Rectal smooth muscle tissue (tissue), 1 donor: ENCODE results near the gene USP6NL.

Experiments used
- H3K27ac ChIP-seq: one replicate; pipeline ENCODE4 v1.7.0; 2013; ENCODE audit warnings: low read depth, low read length, inconsistent platforms
- H3K27me3 ChIP-seq: one replicate; pipeline ENCODE4 v1.7.0; 2013; ENCODE audit warnings: low read length; ENCODE audit not compliant: control insufficient read depth, insufficient read depth
- H3K36me3 ChIP-seq: one replicate; pipeline ENCODE4 v1.7.0; 2013; ENCODE audit warnings: low read length; ENCODE audit not compliant: control insufficient read depth, insufficient read depth
- H3K4me1 ChIP-seq: one replicate; pipeline ENCODE4 v1.7.0; 2013; ENCODE audit warnings: low read length; ENCODE audit not compliant: control insufficient read depth, insufficient read depth
- H3K4me3 ChIP-seq: one replicate; pipeline ENCODE4 v1.7.0; 2013; ENCODE audit warnings: low read length
- H3K9ac ChIP-seq: one replicate; pipeline ENCODE4 v1.7.0; 2013; ENCODE audit warnings: low read length

Gene USP6NL

DNA sequence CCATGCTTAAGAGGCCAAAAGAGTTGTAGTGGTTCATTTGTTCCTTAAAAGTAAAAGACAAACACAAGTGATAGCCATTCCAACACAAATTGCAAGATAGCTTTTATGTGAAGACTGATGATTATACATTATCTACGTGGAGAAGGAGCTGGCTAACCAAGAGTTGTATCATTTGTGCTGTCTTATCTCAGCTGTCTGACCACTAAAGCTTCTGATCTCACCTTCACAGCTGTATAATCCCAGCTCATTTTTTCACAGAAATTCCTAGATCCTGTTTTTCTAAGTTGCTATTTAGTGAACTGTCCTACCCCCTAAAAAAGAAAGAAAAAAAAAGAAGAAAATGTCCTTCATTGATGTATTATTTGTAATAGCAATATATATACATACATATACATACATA lies 9.8 kb downstream of the USP6NL start:
- H3K27ac ChIP-seq: no peak overlapping the region

GRCh38 chr10:11600280-11600679 lies 11.2 kb downstream of the USP6NL start:
- Histone ChIP-seq H3K4me3 (no peak overlapping the region), H3K4me1 (no peaks in the 10 kb centered on the region), H3K36me3 (no peaks in the 10 kb centered on the region), H3K9ac (no peak overlapping the region), H3K27ac (no peak overlapping the region), H3K27me3 (no peaks in the 10 kb centered on the region)

More for the DNA sequence above, 9.8 kb downstream of the USP6NL start:
- no peaks in the 10 kb centered on the region for H3K4me1 ChIP-seq
- H3K27me3 ChIP-seq: no peaks in the 10 kb centered on the region
- H3K9ac ChIP-seq: no peak overlapping the region
- H3K4me3 ChIP-seq: no peak overlapping the region
- no peaks in the 10 kb centered on the region for H3K36me3 ChIP-seq

DNA sequence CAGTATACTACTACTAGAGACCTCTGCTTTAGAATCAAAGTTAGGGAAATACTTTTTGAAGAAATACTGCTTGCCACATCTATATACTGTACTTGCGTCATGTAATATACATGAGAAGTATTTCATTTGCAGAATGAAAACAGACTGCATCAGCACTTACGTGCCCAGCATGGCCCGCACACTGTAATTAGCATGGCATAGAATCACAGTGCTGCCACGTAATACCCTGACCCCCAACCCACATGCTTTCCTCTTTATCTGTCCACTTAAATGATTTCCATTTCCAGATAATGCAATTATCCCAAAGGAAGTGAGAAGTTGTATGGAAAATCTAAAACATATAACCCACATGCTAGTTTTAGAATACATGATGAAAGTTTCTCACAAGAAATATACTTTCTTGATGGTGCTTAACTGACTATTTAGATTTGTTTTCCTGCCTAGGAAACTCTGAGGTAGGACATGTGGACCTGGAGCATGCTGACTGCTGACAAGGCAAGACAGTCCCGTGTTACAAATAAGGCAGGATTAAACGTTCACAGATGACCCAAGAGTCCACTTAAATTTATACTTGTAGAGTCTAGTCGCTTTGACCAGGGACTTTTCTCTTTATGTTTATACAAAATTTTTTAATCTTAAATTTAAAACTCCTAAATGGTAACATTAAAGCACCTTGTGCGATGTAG lies 12.6 kb downstream of the USP6NL start:
- no peaks in the 10 kb centered on the region for H3K27me3 ChIP-seq
- no peaks in the 10 kb centered on the region for H3K4me1 ChIP-seq
- H3K36me3 ChIP-seq: no peaks in the 10 kb centered on the region
- H3K27ac ChIP-seq: no peak overlapping the region
- no peak overlapping the region for H3K4me3 ChIP-seq
- H3K9ac ChIP-seq: no peak overlapping the region

DNA sequence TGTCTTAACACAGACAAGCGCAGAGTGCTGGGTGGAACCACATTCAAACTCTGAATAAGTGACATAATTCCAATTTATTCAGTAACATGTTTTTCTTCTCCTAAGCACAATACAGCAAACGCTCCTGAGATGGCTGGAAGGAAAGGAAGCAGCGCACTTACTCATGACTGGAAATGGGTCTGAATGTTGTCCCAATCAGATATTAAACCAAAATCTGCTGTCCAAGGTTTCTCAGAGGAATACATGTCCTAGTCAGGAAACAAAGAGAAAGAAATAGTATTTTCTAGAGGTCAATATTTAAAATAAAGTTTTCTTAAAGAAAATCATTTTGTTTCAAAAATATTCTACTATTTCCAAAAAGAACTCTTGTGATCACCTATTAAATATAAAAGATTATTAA lies 14.0 kb downstream of the USP6NL start:
- Histone ChIP-seq H3K27ac (no peak overlapping the region), H3K9ac (no peak overlapping the region), H3K4me1 (no peaks in the 10 kb centered on the region), H3K27me3 (no peaks in the 10 kb centered on the region), H3K36me3 (no peaks in the 10 kb centered on the region), H3K4me3 (no peak overlapping the region)

DNA sequence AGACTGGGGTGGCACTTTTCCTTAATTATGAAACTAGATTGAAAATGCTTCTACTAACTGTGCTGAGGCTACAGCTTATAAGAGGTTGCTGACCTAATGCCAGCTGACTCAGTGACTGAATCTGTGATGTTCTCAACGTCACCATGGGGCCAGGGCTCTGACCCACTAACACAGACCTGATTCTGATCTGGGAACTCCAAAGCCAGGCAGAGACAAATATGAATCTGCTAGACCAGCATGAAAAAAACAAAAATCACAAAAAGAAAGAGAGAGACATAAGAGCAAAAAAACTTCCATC lies 16.1 kb downstream of the USP6NL start:
- Histone ChIP-seq H3K9ac (no peak overlapping the region), H3K27me3 (no peaks in the 10 kb centered on the region), H3K36me3 (no peaks in the 10 kb centered on the region), H3K4me3 (no peak overlapping the region), H3K4me1 (no peaks in the 10 kb centered on the region), H3K27ac (no peak overlapping the region)

DNA sequence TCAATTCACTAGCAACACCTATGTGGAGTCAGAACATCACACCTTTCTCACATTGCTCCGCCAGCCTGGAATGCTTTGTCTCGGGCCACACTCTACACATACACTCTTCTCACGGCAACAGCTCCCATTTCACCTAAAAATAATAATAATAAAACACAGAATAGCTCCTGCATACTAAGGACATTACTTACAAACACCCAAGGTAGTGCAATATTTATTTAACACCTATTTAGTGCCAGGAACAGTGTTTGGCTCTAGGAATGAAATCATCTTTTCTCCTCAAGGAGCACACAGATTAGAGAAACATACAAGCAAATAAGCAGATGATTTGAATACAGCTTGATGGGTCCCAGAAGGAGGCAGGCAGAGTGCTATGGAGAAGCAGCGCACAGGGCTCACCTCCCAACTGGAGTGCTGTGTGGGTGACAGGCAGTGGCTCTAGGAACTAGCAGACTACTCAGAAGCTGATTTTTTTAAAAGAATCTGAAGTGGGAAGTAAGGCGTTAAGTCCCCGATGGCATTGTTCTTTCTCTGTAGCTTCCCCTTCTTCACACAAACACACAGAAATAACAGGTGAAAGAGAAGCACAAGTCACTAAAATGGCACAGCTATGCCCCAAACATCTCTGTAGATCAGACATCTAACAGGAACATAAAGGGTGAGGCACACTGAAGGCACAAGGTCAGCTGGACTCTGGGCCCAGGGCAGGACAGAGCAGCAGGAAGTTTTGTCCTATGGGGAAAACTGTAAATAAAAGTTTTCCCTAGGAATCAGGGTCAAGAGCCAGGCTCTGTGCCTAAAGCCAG lies 16.7 kb downstream of the USP6NL start:
- Histone ChIP-seq H3K27me3 (no peaks in the 10 kb centered on the region), H3K9ac (no peak overlapping the region), H3K36me3 (no peaks in the 10 kb centered on the region), H3K27ac (no peak overlapping the region), H3K4me1 (no peaks in the 10 kb centered on the region), H3K4me3 (no peak overlapping the region)

DNA sequence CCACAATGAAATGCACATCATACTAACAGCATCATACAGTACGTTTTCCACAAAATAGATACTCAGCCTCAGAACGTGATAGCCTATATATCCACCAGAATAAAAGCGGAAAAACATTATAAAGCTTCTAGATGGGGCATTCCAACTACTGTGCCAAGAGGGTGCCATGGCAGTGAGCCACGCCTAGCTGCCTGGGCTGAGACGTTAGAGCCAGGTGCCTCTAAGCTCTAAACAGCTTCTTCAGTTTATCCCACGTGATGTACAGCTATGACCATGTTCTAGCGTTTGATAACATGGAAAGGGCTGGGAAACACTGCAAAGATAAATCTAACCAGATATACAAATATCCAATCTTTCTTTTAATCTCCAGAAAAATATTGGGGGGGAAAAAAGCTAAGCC lies 17.8 kb downstream of the USP6NL start:
- H3K27me3 ChIP-seq: no peaks in the 10 kb centered on the region
- no peaks in the 10 kb centered on the region for H3K4me1 ChIP-seq
- H3K9ac ChIP-seq: no peak overlapping the region
- no peak overlapping the region for H3K4me3 ChIP-seq
- H3K27ac ChIP-seq: no peak overlapping the region
- H3K36me3 ChIP-seq: no peaks in the 10 kb centered on the region

- no peak overlapping the region for H3K27ac ChIP-seq
- no peaks in the 10 kb centered on the region for H3K27me3 ChIP-seq
- no peak overlapping the region for H3K9ac ChIP-seq
- no peak overlapping the region for H3K4me3 ChIP-seq
- no peaks in the 10 kb centered on the region for H3K36me3 ChIP-seq
- H3K4me1 ChIP-seq: no peaks in the 10 kb centered on the region
These were observed 21.7 kb downstream of the USP6NL start for GRCh38 chr10:11589738-11590137.

- H3K27me3 ChIP-seq: no peaks in the 10 kb centered on the region
- no peaks in the 10 kb centered on the region for H3K36me3 ChIP-seq
- H3K4me1 ChIP-seq: no peaks in the 10 kb centered on the region
- no peak overlapping the region for H3K4me3 ChIP-seq
- no peak overlapping the region for H3K9ac ChIP-seq
- H3K27ac ChIP-seq: no peak overlapping the region
These were observed 22.4 kb downstream of the USP6NL start for GRCh38 chr10:11588873-11589574.

GRCh38 chr10:11587722-11588259 lies 23.7 kb downstream of the USP6NL start:
- no peaks in the 10 kb centered on the region for H3K36me3 ChIP-seq
- no peaks in the 10 kb centered on the region for H3K4me1 ChIP-seq
- no peak overlapping the region for H3K4me3 ChIP-seq
- H3K27me3 ChIP-seq: no peaks in the 10 kb centered on the region
- no peak overlapping the region for H3K27ac ChIP-seq
- no peak overlapping the region for H3K9ac ChIP-seq

- Histone ChIP-seq H3K27ac (no peak overlapping the region), H3K4me3 (no peak overlapping the region), H3K36me3 (no peaks in the 10 kb centered on the region), H3K27me3 (no peaks in the 10 kb centered on the region), H3K4me1 (no peaks in the 10 kb centered on the region), H3K9ac (no peak overlapping the region)
These were observed 25.3 kb downstream of the USP6NL start for GRCh38 chr10:11586170-11586569.

DNA sequence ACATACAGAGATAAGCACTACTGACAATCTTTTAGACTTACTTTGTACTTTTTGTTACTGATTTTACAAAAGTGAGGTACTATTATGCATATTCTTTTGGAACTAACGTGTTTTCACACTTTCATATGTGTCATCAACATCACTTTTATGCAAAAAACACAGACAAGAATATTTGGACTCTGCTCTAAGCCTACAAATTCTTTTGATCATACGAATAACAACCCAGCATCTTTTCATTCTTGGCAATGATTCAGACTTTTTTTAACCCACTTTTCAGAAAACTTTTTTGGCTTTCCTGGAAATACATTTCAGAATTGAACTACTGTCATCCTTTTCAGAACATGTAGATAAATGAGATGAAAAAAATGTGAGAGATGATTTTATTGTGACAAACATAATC lies 30.2 kb downstream of the USP6NL start:
- no peak overlapping the region for H3K9ac ChIP-seq
- no peak overlapping the region for H3K4me3 ChIP-seq
- H3K27me3 ChIP-seq: no peaks in the 10 kb centered on the region
- no peak overlapping the region for H3K27ac ChIP-seq
- no peaks in the 10 kb centered on the region for H3K4me1 ChIP-seq
- no peaks in the 10 kb centered on the region for H3K36me3 ChIP-seq
